Measurements from ENCODE around the gene SNX13. TPM values are rescaled to one million over a fixed set of nuclear protein-coding genes. Genes with fewer than 3 reads are reported as not detected.

Gene SNX13
- total RNA-seq, 4 donors from 2014 or later = 15.9 to 39.9 (median 35.1) TPM

DNA sequence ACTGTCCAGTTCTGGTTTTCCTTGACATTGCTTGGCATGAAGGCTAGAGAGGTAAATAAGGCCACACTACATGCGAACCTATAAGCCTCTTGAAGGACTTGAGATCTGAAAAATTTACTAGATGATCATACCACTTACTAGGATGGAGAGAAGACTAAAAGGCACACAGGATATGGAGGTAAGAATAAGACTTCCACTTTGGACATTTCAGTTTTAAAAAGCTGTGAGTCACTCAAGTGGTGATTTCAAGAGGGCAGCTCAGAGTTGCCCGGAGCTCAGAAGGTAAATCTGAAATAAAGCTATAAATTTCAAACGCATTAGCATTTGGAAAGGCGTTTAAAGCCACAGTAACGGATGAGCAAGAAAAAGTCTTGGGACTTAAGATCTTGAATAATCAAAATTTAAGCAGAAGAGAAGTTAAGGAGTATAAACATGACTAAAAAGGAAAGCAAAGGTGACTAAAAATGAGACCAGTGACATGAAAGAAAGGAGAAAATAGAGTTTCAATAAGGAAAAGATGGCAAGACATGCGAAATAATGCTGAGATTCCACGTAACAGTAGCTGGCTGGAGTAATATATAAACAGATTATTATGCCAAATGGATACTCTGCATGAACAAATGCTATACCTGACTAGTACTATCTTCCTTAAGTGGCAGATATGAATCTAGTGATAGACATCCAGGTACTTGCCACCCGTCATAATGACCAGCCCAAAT is 68.3 kb downstream of the SNX13 start:
- Histone ChIP-seq H3K4me3 (no peak overlapping the region), H3K27me3 (no peaks in the 10 kb centered on the region), H3K36me3 (peaks cover 0 to 90% (median 0%) of the 10 kb centered on the region in 3 donors), H3K9me3 (no peaks in the 10 kb centered on the region), H3K4me1 (no peaks in the 10 kb centered on the region), H3K27ac (no peak overlapping the region)
- DNase-seq = no peak
- intact Hi-C loops (cut with DNase I) = no loop called here
- TF ChIP-seq CTCF (IDR thresholded peaks at IDR 0.05) (no peak), POLR2A (IDR thresholded peaks at IDR 0.05) (no peak)
- WGBS, 2 donors = 77 to 79% methylated on average over 8 of the region's 8 CpGs

GRCh38 chr7:17870406-17870805 is 69.9 kb downstream of the SNX13 start:
- H3K36me3 ChIP-seq = peaks cover 0 to 99% (median 0%) of the 10 kb centered on the region in 3 donors
- no peak for TF ChIP-seq POLR2A (IDR thresholded peaks at IDR 0.05)
- no peak for TF ChIP-seq CTCF (IDR thresholded peaks at IDR 0.05)
- H3K4me3 ChIP-seq = no peak overlapping the region
- H3K27ac ChIP-seq = no peak overlapping the region
- intact Hi-C loops (cut with DNase I) = no loop called here
- no peaks in the 10 kb centered on the region for H3K27me3 ChIP-seq
- H3K9me3 ChIP-seq = peaks cover 0 to 4% (median 0%) of the 10 kb centered on the region in 3 donors
- WGBS, 2 donors = 76 to 85% methylated on average over 2 of the region's 2 CpGs
- no peaks in the 10 kb centered on the region for H3K4me1 ChIP-seq
- DNase-seq = no peak

DNA sequence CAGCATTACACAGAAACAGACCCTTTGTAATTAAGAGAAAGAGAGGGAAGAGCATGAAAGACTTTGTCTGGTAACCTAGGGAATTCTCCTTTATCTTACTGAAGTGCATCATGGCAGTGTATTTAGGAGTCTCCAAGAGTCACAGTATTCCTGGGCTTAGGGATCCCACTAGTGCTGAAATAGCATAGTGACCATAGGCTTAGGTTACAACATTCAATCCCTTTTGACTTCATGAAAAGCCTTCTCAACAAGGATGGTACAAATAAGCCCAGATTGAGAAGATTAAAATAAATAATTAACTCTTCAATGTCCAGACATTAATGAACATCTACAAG is 76.5 kb downstream of the SNX13 start:
- peaks cover 0 to 85% (median 0%) of the 10 kb centered on the region in 3 donors for H3K36me3 ChIP-seq
- no peaks in the 10 kb centered on the region for H3K27me3 ChIP-seq
- TF ChIP-seq CTCF (IDR thresholded peaks at IDR 0.05) = no peak
- no peak for TF ChIP-seq POLR2A (IDR thresholded peaks at IDR 0.05)
- intact Hi-C loops (cut with DNase I) = no loop called here
- H3K9me3 ChIP-seq = peaks cover 0 to 5% (median 0%) of the 10 kb centered on the region in 3 donors
- H3K4me3 ChIP-seq = no peak overlapping the region
- H3K27ac ChIP-seq = no peak overlapping the region
- no peaks in the 10 kb centered on the region for H3K4me1 ChIP-seq
- DNase-seq = no peak

DNA sequence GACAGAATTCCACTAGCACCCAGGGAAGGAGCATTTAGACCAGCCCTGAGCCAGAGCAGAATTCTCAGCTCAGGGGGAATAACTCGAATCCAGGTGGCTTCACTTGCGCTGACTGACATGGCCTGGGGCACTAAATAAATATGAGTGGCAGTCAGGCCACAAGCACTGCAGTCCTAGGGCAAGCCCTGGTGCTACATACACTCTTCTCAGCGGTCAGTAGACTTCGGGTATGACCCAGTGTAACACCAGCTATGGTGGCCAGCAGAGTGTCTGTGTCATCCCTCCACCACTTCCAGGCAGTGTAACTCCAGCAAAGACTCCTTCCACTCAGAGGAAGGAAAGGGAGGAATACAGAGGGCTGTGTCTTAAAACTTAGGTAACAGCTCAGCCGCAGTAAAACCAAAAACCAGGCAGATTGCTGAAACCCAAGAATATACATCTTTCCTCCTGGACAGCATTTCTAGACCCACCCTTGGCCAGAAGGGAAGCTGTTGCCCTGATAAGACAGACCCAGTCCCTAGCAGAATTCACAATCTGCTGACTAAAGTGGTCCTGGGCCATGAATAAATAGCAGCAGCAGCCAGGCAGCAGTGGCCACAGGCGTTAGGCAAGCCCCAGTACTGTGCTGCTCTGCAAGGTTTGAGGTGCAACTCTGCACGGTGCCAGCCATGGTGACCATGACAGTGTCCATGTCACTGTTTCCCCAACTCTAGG is 77.0 kb downstream of the SNX13 start:
- intact Hi-C loops (cut with DNase I) = no loop called here
- WGBS, 2 donors = 80 to 94% methylated on average over 4 to 6 of the region's 7 CpGs
- Histone ChIP-seq H3K9me3 (peaks cover 0 to 5% (median 0%) of the 10 kb centered on the region in 3 donors), H3K27me3 (no peaks in the 10 kb centered on the region), H3K36me3 (peaks cover 0 to 80% (median 0%) of the 10 kb centered on the region in 3 donors), H3K4me3 (no peak overlapping the region), H3K4me1 (no peaks in the 10 kb centered on the region), H3K27ac (no peak overlapping the region)
- no peak for TF ChIP-seq POLR2A (IDR thresholded peaks at IDR 0.05)
- TF ChIP-seq CTCF (IDR thresholded peaks at IDR 0.05) = no peak
- no peak for DNase-seq

GRCh38 chr7:17856251-17856650 is 84.0 kb downstream of the SNX13 start:
- Histone ChIP-seq H3K36me3 (peaks cover 0 to 60% (median 0%) of the 10 kb centered on the region in 3 donors), H3K9me3 (peaks cover 0 to 7% (median 0%) of the 10 kb centered on the region in 3 donors), H3K27ac (no peak overlapping the region), H3K4me1 (no peaks in the 10 kb centered on the region), H3K27me3 (no peaks in the 10 kb centered on the region), H3K4me3 (no peak overlapping the region)
- intact Hi-C loops (cut with DNase I) = no loop called here
- WGBS, 2 donors = 73 to 100% methylated on average over 1 of the region's 1 CpG
- TF ChIP-seq CTCF (IDR thresholded peaks at IDR 0.05) (no peak), POLR2A (IDR thresholded peaks at IDR 0.05) (no peak)
- no peak for DNase-seq

Measured in esophagus squamous epithelium (tissue), 5 donors.